SK-N-SH (cell line): ENCODE measurements around the gene NCSTN. TPM values are rescaled to one million over a fixed set of nuclear protein-coding genes. Genes with fewer than 3 reads are reported as not detected.

Experiments used
- CTCF ChIA-PET: fragments of 300-600, 350-600 bp; formaldehyde crosslinking; extraction: SDS; loops from one replicate; lab custom pipeline; 2021; lab: Yijun Ruan, JAX
- POLR2A ChIA-PET: fragments of 350-600 bp; sonication (Branson Sonifier 250); formaldehyde crosslinking; extraction: SDS; loops from one replicate; lab custom pipeline; 2020; ENCODE audit warnings: antibody characterized with exemption, inconsistent platforms; lab: Yijun Ruan, JAX
- DNase-seq: peaks from one replicate; pipeline ENCODE4 v3.0.0; 2012
- H2AFZ ChIP-seq: fragments of 200-600 bp; sonication (generic); 2 replicates; pipeline ENCODE4 v1.8.1; 2016; ENCODE audit warnings: antibody characterized with exemption, mild to moderate bottlenecking, low read depth
- H3F3A ChIP-seq: fragments of 200-600 bp; sonication (generic); replicated peaks from 2 replicates; pipeline ENCODE3; 2016; ENCODE audit warnings: antibody characterized with exemption, mild to moderate bottlenecking; ENCODE audit not compliant: insufficient read depth
- H3K27ac ChIP-seq, 2 experiments: fragments of 200-500 bp in 1 of 2; fragments of 200-600 bp in 1 of 2; sonication (Bioruptor generic) in 1 of 2; sonication (generic), shearing (Covaris generic) in 1 of 2; 2 replicates each; pipeline versions ENCODE4 v1.5.1 to v1.6.1; 2014 to 2016; ENCODE audit warnings: low read depth in 2 of 2, inconsistent platforms in 1 of 2, low read length in 1 of 2, mild to moderate bottlenecking in 1 of 2, mixed read lengths in 1 of 2
- H3K27me3 ChIP-seq: fragments of 200-600 bp; sonication (generic), shearing (Covaris generic); 2 replicates; pipeline ENCODE4 v1.6.1; 2016; ENCODE audit warnings: mixed run types; ENCODE audit not compliant: insufficient read depth
- H3K36me3 ChIP-seq, 2 experiments: fragments of 200-500 bp in 1 of 2; fragments of 200-600 bp in 1 of 2; sonication (Bioruptor generic) in 1 of 2; sonication (generic) in 1 of 2; replicated peaks in 1 of 2; 2 replicates each; pipeline versions ENCODE3 to v1.5.1; 2014 to 2016; ENCODE audit warnings: low read length in 1 of 2, mild to moderate bottlenecking in 1 of 2; ENCODE audit not compliant: insufficient read depth in 2 of 2, control insufficient read depth in 1 of 2
- H3K4me1 ChIP-seq, 2 experiments: fragments of 200-500 bp in 1 of 2; fragments of 200-600 bp in 1 of 2; sonication (Bioruptor generic) in 1 of 2; sonication (generic), shearing (Covaris generic) in 1 of 2; 2 replicates each; pipeline versions ENCODE4 v1.5.1 to v1.6.1; 2014 to 2016; ENCODE audit warnings: low read depth in 1 of 2, low read length in 1 of 2, mixed run types in 1 of 2; ENCODE audit not compliant: insufficient read depth in 2 of 2, control insufficient read depth in 1 of 2
- H3K4me2 ChIP-seq: fragments of 200-600 bp; sonication (generic), shearing (Covaris generic); 2 replicates; pipeline ENCODE4 v1.6.1; 2017; ENCODE audit warnings: mixed run types
- H3K4me3 ChIP-seq, 2 experiments: fragments of 200-500 bp in 1 of 2; fragments of 200-600 bp in 1 of 2; sonication (Bioruptor generic) in 1 of 2; sonication (generic), shearing (Covaris generic) in 1 of 2; 2 replicates each; pipeline versions ENCODE4 v1.5.1 to v1.8.1; 2014 to 2016; ENCODE audit warnings: low read depth in 2 of 2, inconsistent platforms in 1 of 2, low read length in 1 of 2, mild to moderate bottlenecking in 1 of 2, mixed read lengths in 1 of 2, moderate library complexity in 1 of 2
- H3K79me2 ChIP-seq: fragments of 200-600 bp; sonication (generic); 2 replicates; pipeline ENCODE4 v1.8.1; 2017; ENCODE audit warnings: mild to moderate bottlenecking; ENCODE audit not compliant: insufficient read depth
- H3K9ac ChIP-seq: fragments of 200-600 bp; sonication (generic); 2 replicates; pipeline ENCODE4 v1.6.1; 2017; ENCODE audit warnings: mixed run types
- H3K9me2 ChIP-seq: fragments of 200-600 bp; sonication (generic); 2 replicates; pipeline ENCODE4 v1.6.1; 2017; ENCODE audit warnings: mixed run types
- H3K9me3 ChIP-seq: fragments of 200-600 bp; sonication (generic); 2 replicates; pipeline ENCODE4 v1.6.1; 2017; ENCODE audit warnings: mixed run types, mild to moderate bottlenecking, moderate library complexity
- H4K20me1 ChIP-seq: fragments of 200-600 bp; sonication (generic); 2 replicates; pipeline ENCODE4 v1.6.1; 2017; ENCODE audit warnings: mild to moderate bottlenecking, mixed run types; ENCODE audit not compliant: insufficient read depth
- POLR2AphosphoS5 ChIP-seq: IDR thresholded peaks from 2 replicates; pipeline ENCODE4 v1.6.1; 2012; ENCODE audit warnings: low read depth, low read length
- RAD21 ChIP-seq: IDR thresholded peaks from 2 replicates; pipeline ENCODE4 v1.6.1; 2012; ENCODE audit warnings: mild to moderate bottlenecking, low read length
- REST ChIP-seq: IDR thresholded peaks from 2 replicates; pipeline ENCODE4 v1.6.1; 2012; ENCODE audit warnings: mild to moderate bottlenecking, low read depth, low read length, moderate library complexity
- RFX5 ChIP-seq: IDR thresholded peaks from 2 replicates; pipeline ENCODE4 v1.6.1; 2012; ENCODE audit warnings: mild to moderate bottlenecking, improper control_type of control experiment, low read length
- SMC3 ChIP-seq: IDR thresholded peaks from 2 replicates; pipeline ENCODE4 v1.6.1; 2012; ENCODE audit warnings: low read depth, low read length, improper control_type of control experiment
- TCF12 ChIP-seq: IDR thresholded peaks from 2 replicates; pipeline ENCODE4 v1.4.0; 2012
- TEAD4 ChIP-seq: IDR thresholded peaks from 2 replicates; pipeline ENCODE4 v1.4.0; 2012; ENCODE audit warnings: mild to moderate bottlenecking, borderline replicate concordance; ENCODE audit not compliant: insufficient read depth
- YY1 ChIP-seq: IDR thresholded peaks from 2 replicates; pipeline ENCODE4 v1.4.0; 2012; ENCODE audit warnings: low read depth, mild to moderate bottlenecking
- WGBS: methylation state at CpG from one replicate; pipeline ENCODE4 v1.1.6; 2017; ENCODE audit warnings: low lambda C conversion rate; 5-methylcytosine and 5-hydroxymethylcytosine counted together
- polyA plus RNA-seq, 3 experiments: library from polyadenylated mRNA; depleted of rRNA; stranded (reverse); fragments of >200 nt; gene quantifications; 2 replicates each; pipeline ENCODE4 v1.2.3, GENCODE V29; 2012
- TF ChIP-seq, protein P1 (sequence below): IDR thresholded peaks from 2 replicates; pipeline ENCODE4; 2012
- TF ChIP-seq, protein P2 (sequence below): fragments of 200-600 bp; sonication (generic); IDR thresholded peaks from 2 replicates; pipeline ENCODE4 v1.6.1; 2017; ENCODE audit warnings: antibody characterized with exemption, mild to moderate bottlenecking, moderate library complexity

The NCSTN gene
- polyA plus RNA-seq, 1 of the 3 experiments (the other 2 are of a cell fraction): 165 TPM

DNA sequence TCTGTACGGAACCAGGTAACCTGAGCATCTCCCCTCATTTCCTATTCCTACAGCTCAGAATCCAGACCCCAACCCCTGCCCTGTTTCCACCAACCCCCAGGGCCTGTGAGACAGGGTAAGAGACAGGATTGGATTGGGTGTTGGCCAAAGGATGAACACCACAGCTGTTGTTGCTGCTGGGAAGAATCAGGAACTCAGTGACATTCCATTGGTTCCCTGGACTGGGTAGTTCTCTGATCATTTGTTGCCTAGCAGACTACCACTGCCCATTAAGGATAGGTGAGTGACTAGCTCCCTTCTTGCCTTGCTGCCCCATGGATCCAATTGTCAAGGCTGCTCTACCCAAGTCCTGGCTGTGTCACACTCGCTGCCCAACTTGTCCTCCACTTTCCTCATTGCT lies 10.0 kb downstream of the NCSTN start:
- no peaks in the 10 kb centered on the region for H3K9me3 ChIP-seq
- POLR2A ChIA-PET: no interaction called here
- TF ChIP-seq RAD21: no peak
- peak; percentile 95 for TF ChIP-seq RFX5
- no peak for TF ChIP-seq TCF12
- TF ChIP-seq TEAD4: no peak
- no peak for TF ChIP-seq POLR2AphosphoS5
- TF ChIP-seq, all 33 proteins: peak for 1
- Histone ChIP-seq H3K27me3 (no peaks in the 10 kb centered on the region), H3K79me2 (no peaks in the 10 kb centered on the region), H3K27ac (no peak overlapping the region), H3K9ac (no peak overlapping the region), H3K4me2 (no peak overlapping the region), H4K20me1 (no peaks in the 10 kb centered on the region), H3K36me3 (peaks cover 40 to 96% of the 10 kb centered on the region in 2 experiments), H3F3A (no peaks in the 10 kb centered on the region), H3K4me3 (no peak overlapping the region), H3K4me1 (no peaks in the 10 kb centered on the region), H3K9me2 (no peaks in the 10 kb centered on the region), H2AFZ (no peak overlapping the region)
- CTCF ChIA-PET: interaction anchor here (1.1 to 6.4 kb wide), 9 partner anchors 9 to 252 kb away, joined by 3 to 100 read pairs (median 4); partner anchors contain the start of gene NHLH1
- DNase-seq: no peak
- WGBS: 100% methylated on average over 2 of the region's 2 CpGs

GRCh38 chr1:160354388-160354985 lies 11.3 kb downstream of the NCSTN start:
- Histone ChIP-seq H3F3A (peaks cover 4% of the 10 kb centered on the region), H3K9me2 (no peaks in the 10 kb centered on the region), H3K27ac (no peak overlapping the region), H3K9me3 (no peaks in the 10 kb centered on the region), H3K36me3 (peaks cover 43 to 89% of the 10 kb centered on the region in 2 experiments), H4K20me1 (no peaks in the 10 kb centered on the region), H3K27me3 (no peaks in the 10 kb centered on the region), H3K4me1 (no peaks in the 10 kb centered on the region), H3K79me2 (no peaks in the 10 kb centered on the region), H2AFZ (no peak overlapping the region), H3K4me2 (no peak overlapping the region), H3K9ac (no peak overlapping the region), H3K4me3 (peak overlapping the region in 1 of 2 experiments; percentile 28; a peak in 1 of 4 replicates)
- peak; percentile 53 for DNase-seq
- ChIA-PET POLR2A (no interaction called here), CTCF (interaction anchor here (0.7 to 6.4 kb wide), 21 partner anchors 8 to 1098 kb away, joined by 3 to 100 read pairs (median 4); partner anchors contain the start of gene NHLH1)
- TF ChIP-seq, protein P1, sequence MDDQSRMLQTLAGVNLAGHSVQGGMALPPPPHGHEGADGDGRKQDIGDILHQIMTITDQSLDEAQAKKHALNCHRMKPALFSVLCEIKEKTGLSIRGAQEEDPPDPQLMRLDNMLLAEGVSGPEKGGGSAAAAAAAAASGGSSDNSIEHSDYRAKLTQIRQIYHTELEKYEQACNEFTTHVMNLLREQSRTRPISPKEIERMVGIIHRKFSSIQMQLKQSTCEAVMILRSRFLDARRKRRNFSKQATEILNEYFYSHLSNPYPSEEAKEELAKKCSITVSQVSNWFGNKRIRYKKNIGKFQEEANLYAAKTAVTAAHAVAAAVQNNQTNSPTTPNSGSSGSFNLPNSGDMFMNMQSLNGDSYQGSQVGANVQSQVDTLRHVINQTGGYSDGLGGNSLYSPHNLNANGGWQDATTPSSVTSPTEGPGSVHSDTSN: no peak
- TF ChIP-seq, protein P2, sequence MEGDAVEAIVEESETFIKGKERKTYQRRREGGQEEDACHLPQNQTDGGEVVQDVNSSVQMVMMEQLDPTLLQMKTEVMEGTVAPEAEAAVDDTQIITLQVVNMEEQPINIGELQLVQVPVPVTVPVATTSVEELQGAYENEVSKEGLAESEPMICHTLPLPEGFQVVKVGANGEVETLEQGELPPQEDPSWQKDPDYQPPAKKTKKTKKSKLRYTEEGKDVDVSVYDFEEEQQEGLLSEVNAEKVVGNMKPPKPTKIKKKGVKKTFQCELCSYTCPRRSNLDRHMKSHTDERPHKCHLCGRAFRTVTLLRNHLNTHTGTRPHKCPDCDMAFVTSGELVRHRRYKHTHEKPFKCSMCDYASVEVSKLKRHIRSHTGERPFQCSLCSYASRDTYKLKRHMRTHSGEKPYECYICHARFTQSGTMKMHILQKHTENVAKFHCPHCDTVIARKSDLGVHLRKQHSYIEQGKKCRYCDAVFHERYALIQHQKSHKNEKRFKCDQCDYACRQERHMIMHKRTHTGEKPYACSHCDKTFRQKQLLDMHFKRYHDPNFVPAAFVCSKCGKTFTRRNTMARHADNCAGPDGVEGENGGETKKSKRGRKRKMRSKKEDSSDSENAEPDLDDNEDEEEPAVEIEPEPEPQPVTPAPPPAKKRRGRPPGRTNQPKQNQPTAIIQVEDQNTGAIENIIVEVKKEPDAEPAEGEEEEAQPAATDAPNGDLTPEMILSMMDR: peak; percentile 70
- TF ChIP-seq YY1 (no peak), SMC3 (peak; percentile 55), REST (peak; percentile 53; the same call in 1 of the 2 replicates), RAD21 (peak; percentile 44)
- WGBS: 66% methylated on average over 5 of the region's 5 CpGs
